SK-N-SH (cell line): ENCODE data around the gene CEP131. TPM values are rescaled to one million over a fixed set of nuclear protein-coding genes. Genes with fewer than 3 reads are reported as not detected.

Experiments
- CTCF ChIA-PET: fragments of 300-600, 350-600 bp; formaldehyde crosslinking; extraction: SDS; loops from one replicate; lab custom pipeline; 2021; lab: Yijun Ruan, JAX
- POLR2A ChIA-PET: fragments of 350-600 bp; sonication (Branson Sonifier 250); formaldehyde crosslinking; extraction: SDS; loops from one replicate; lab custom pipeline; 2020; ENCODE audit warnings: antibody characterized with exemption, inconsistent platforms; lab: Yijun Ruan, JAX
- DNase-seq: peaks from one replicate; pipeline ENCODE4 v3.0.0; 2012
- H2AFZ ChIP-seq: fragments of 200-600 bp; sonication (generic); 2 replicates; pipeline ENCODE4 v1.8.1; 2016; ENCODE audit warnings: antibody characterized with exemption, mild to moderate bottlenecking, low read depth
- H3F3A ChIP-seq: fragments of 200-600 bp; sonication (generic); replicated peaks from 2 replicates; pipeline ENCODE3; 2016; ENCODE audit warnings: antibody characterized with exemption, mild to moderate bottlenecking; ENCODE audit not compliant: insufficient read depth
- H3K27ac ChIP-seq, 2 experiments: fragments of 200-500 bp in 1 of 2; fragments of 200-600 bp in 1 of 2; sonication (Bioruptor generic) in 1 of 2; sonication (generic), shearing (Covaris generic) in 1 of 2; 2 replicates each; pipeline versions ENCODE4 v1.5.1 to v1.6.1; 2014 to 2016; ENCODE audit warnings: low read depth in 2 of 2, inconsistent platforms in 1 of 2, low read length in 1 of 2, mild to moderate bottlenecking in 1 of 2, mixed read lengths in 1 of 2
- H3K27me3 ChIP-seq: fragments of 200-600 bp; sonication (generic), shearing (Covaris generic); 2 replicates; pipeline ENCODE4 v1.6.1; 2016; ENCODE audit warnings: mixed run types; ENCODE audit not compliant: insufficient read depth
- H3K36me3 ChIP-seq, 2 experiments: fragments of 200-500 bp in 1 of 2; fragments of 200-600 bp in 1 of 2; sonication (Bioruptor generic) in 1 of 2; sonication (generic) in 1 of 2; replicated peaks in 1 of 2; 2 replicates each; pipeline versions ENCODE3 to v1.5.1; 2014 to 2016; ENCODE audit warnings: low read length in 1 of 2, mild to moderate bottlenecking in 1 of 2; ENCODE audit not compliant: insufficient read depth in 2 of 2, control insufficient read depth in 1 of 2
- H3K4me1 ChIP-seq, 2 experiments: fragments of 200-500 bp in 1 of 2; fragments of 200-600 bp in 1 of 2; sonication (Bioruptor generic) in 1 of 2; sonication (generic), shearing (Covaris generic) in 1 of 2; 2 replicates each; pipeline versions ENCODE4 v1.5.1 to v1.6.1; 2014 to 2016; ENCODE audit warnings: low read depth in 1 of 2, low read length in 1 of 2, mixed run types in 1 of 2; ENCODE audit not compliant: insufficient read depth in 2 of 2, control insufficient read depth in 1 of 2
- H3K4me2 ChIP-seq: fragments of 200-600 bp; sonication (generic), shearing (Covaris generic); 2 replicates; pipeline ENCODE4 v1.6.1; 2017; ENCODE audit warnings: mixed run types
- H3K4me3 ChIP-seq, 2 experiments: fragments of 200-500 bp in 1 of 2; fragments of 200-600 bp in 1 of 2; sonication (Bioruptor generic) in 1 of 2; sonication (generic), shearing (Covaris generic) in 1 of 2; 2 replicates each; pipeline versions ENCODE4 v1.5.1 to v1.8.1; 2014 to 2016; ENCODE audit warnings: low read depth in 2 of 2, inconsistent platforms in 1 of 2, low read length in 1 of 2, mild to moderate bottlenecking in 1 of 2, mixed read lengths in 1 of 2, moderate library complexity in 1 of 2
- H3K79me2 ChIP-seq: fragments of 200-600 bp; sonication (generic); 2 replicates; pipeline ENCODE4 v1.8.1; 2017; ENCODE audit warnings: mild to moderate bottlenecking; ENCODE audit not compliant: insufficient read depth
- H3K9ac ChIP-seq: fragments of 200-600 bp; sonication (generic); 2 replicates; pipeline ENCODE4 v1.6.1; 2017; ENCODE audit warnings: mixed run types
- H3K9me2 ChIP-seq: fragments of 200-600 bp; sonication (generic); 2 replicates; pipeline ENCODE4 v1.6.1; 2017; ENCODE audit warnings: mixed run types
- H3K9me3 ChIP-seq: fragments of 200-600 bp; sonication (generic); 2 replicates; pipeline ENCODE4 v1.6.1; 2017; ENCODE audit warnings: mixed run types, mild to moderate bottlenecking, moderate library complexity
- H4K20me1 ChIP-seq: fragments of 200-600 bp; sonication (generic); 2 replicates; pipeline ENCODE4 v1.6.1; 2017; ENCODE audit warnings: mild to moderate bottlenecking, mixed run types; ENCODE audit not compliant: insufficient read depth
- CHD2 ChIP-seq: fragments of 150-350 bp; IDR thresholded peaks from 2 replicates; pipeline ENCODE4 v1.6.1; 2018; ENCODE audit warnings: low read length; ENCODE audit not compliant: partially characterized antibody
- ELF1 ChIP-seq: IDR thresholded peaks from 2 replicates; pipeline ENCODE4 v1.4.0; 2012
- JUND ChIP-seq: IDR thresholded peaks from 2 replicates; pipeline ENCODE4 v1.4.0; 2012
- MXI1 ChIP-seq: IDR thresholded peaks from 2 replicates; pipeline ENCODE4 v1.6.1; 2012; ENCODE audit warnings: mild to moderate bottlenecking, low read depth, low read length, improper control_type of control experiment
- NFIC ChIP-seq: IDR thresholded peaks from 2 replicates; pipeline ENCODE4 v1.4.0; 2012; ENCODE audit warnings: borderline replicate concordance
- RFX5 ChIP-seq: IDR thresholded peaks from 2 replicates; pipeline ENCODE4 v1.6.1; 2012; ENCODE audit warnings: mild to moderate bottlenecking, improper control_type of control experiment, low read length
- RXRA ChIP-seq: IDR thresholded peaks from 2 replicates; pipeline ENCODE4 v1.4.0; 2012; ENCODE audit warnings: low read depth, mild to moderate bottlenecking, borderline replicate concordance
- SIN3A ChIP-seq: IDR thresholded peaks from 2 replicates; pipeline ENCODE4 v1.6.1; 2012; ENCODE audit warnings: low read depth, mild to moderate bottlenecking, low read length, moderate library complexity, borderline replicate concordance
- TAF1 ChIP-seq: IDR thresholded peaks from 2 replicates; pipeline ENCODE4 v1.6.1; 2012; ENCODE audit warnings: low read depth, mild to moderate bottlenecking, low read length, moderate library complexity, borderline replicate concordance
- TCF12 ChIP-seq: IDR thresholded peaks from 2 replicates; pipeline ENCODE4 v1.4.0; 2012
- TEAD4 ChIP-seq: IDR thresholded peaks from 2 replicates; pipeline ENCODE4 v1.4.0; 2012; ENCODE audit warnings: mild to moderate bottlenecking, borderline replicate concordance; ENCODE audit not compliant: insufficient read depth
- WGBS: methylation state at CpG from one replicate; pipeline ENCODE4 v1.1.6; 2017; ENCODE audit warnings: low lambda C conversion rate; 5-methylcytosine and 5-hydroxymethylcytosine counted together
- polyA plus RNA-seq, 3 experiments: library from polyadenylated mRNA; depleted of rRNA; stranded (reverse); fragments of >200 nt; gene quantifications; 2 replicates each; pipeline ENCODE4 v1.2.3, GENCODE V29; 2012
- TF ChIP-seq, protein P1 (sequence below): IDR thresholded peaks from 2 replicates; pipeline ENCODE4 v1.6.1; 2012; ENCODE audit warnings: mild to moderate bottlenecking, low read depth, low read length, moderate library complexity

The CEP131 gene
- polyA plus RNA-seq, 1 of the 3 experiments (the other 2 are of a cell fraction) = 34.8 TPM

- 82% methylated on average over 26 of the region's 28 CpGs for WGBS
- CTCF ChIA-PET = no interaction called here
- DNase-seq = no peak
Observed at GRCh38 chr17:81160306-81160705, 62.5 kb downstream of the CEP131 start.

GRCh38 chr17:81159611-81160265, 63.0 kb downstream of the CEP131 start:
- Histone ChIP-seq H3K27me3 (0 out of 2 replicates have a peak, but pooled peaks cover under 1% of the 10 kb centered on the region), H3K36me3 (no peaks in the 10 kb centered on the region), H2AFZ (no peak overlapping the region), H3K4me2 (no peak overlapping the region), H3K79me2 (no peaks in the 10 kb centered on the region), H3K27ac (no peak overlapping the region), H3F3A (peaks cover 5% of the 10 kb centered on the region), H4K20me1 (no peaks in the 10 kb centered on the region), H3K4me1 (peaks cover 0 to 12% of the 10 kb centered on the region in 2 experiments; a peak in 1 of 4 replicates), H3K9me2 (no peaks in the 10 kb centered on the region), H3K9me3 (no peaks in the 10 kb centered on the region), H3K9ac (no peak overlapping the region), H3K4me3 (no peak overlapping the region)
- DNase-seq = no peak
- POLR2A ChIA-PET = no interaction called here
- CTCF ChIA-PET = interaction anchor here (1.4 to 2.2 kb wide), 2 partner anchors 17 to 42 kb away, joined by 4 to 14 read pairs; no protein-coding TSS in a partner anchor
- TF ChIP-seq TEAD4 = no peak
- no peak for TF ChIP-seq JUND
- no peak for TF ChIP-seq TAF1
- TF ChIP-seq MXI1 = no peak
- TF ChIP-seq RFX5 = no peak
- TF ChIP-seq, protein P1, sequence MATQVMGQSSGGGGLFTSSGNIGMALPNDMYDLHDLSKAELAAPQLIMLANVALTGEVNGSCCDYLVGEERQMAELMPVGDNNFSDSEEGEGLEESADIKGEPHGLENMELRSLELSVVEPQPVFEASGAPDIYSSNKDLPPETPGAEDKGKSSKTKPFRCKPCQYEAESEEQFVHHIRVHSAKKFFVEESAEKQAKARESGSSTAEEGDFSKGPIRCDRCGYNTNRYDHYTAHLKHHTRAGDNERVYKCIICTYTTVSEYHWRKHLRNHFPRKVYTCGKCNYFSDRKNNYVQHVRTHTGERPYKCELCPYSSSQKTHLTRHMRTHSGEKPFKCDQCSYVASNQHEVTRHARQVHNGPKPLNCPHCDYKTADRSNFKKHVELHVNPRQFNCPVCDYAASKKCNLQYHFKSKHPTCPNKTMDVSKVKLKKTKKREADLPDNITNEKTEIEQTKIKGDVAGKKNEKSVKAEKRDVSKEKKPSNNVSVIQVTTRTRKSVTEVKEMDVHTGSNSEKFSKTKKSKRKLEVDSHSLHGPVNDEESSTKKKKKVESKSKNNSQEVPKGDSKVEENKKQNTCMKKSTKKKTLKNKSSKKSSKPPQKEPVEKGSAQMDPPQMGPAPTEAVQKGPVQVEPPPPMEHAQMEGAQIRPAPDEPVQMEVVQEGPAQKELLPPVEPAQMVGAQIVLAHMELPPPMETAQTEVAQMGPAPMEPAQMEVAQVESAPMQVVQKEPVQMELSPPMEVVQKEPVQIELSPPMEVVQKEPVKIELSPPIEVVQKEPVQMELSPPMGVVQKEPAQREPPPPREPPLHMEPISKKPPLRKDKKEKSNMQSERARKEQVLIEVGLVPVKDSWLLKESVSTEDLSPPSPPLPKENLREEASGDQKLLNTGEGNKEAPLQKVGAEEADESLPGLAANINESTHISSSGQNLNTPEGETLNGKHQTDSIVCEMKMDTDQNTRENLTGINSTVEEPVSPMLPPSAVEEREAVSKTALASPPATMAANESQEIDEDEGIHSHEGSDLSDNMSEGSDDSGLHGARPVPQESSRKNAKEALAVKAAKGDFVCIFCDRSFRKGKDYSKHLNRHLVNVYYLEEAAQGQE = no peak
- no peak for TF ChIP-seq SIN3A
- WGBS = 78% methylated on average over 3 of the region's 25 CpGs

More at GRCh38 chr17:81160306-81160705, 62.5 kb downstream of the CEP131 start:
- POLR2A ChIA-PET = no interaction called here
- Histone ChIP-seq H3K36me3 (no peaks in the 10 kb centered on the region), H3K27ac (no peak overlapping the region), H3K4me1 (peaks cover 0 to 18% of the 10 kb centered on the region in 2 experiments; a peak in 1 of 4 replicates), H3K9me3 (no peaks in the 10 kb centered on the region), H3K27me3 (peaks cover 7% of the 10 kb centered on the region; the same call in 1 of the 2 replicates), H3K9me2 (no peaks in the 10 kb centered on the region), H3K9ac (no peak overlapping the region), H4K20me1 (no peaks in the 10 kb centered on the region), H3K4me2 (no peak overlapping the region), H2AFZ (no peak overlapping the region), H3K79me2 (no peaks in the 10 kb centered on the region), H3F3A (peaks cover 9% of the 10 kb centered on the region), H3K4me3 (no peak overlapping the region)
- no peak for TF ChIP-seq RXRA
- no peak for TF ChIP-seq NFIC
- TF ChIP-seq SIN3A = no peak
- TF ChIP-seq TCF12 = no peak
- TF ChIP-seq MXI1 = no peak
- no peak for TF ChIP-seq ELF1
- TF ChIP-seq CHD2 = no peak
